ENCODE data around the gene PAGR1.

GRCh38 chr16:29769507-29769906 lies 46.4 kb upstream of the PAGR1 start:
- TF ChIP-seq CTCF (IDR thresholded peaks at IDR 0.05) = no peak
- TF ChIP-seq POLR2A (IDR thresholded peaks at IDR 0.05) = no peak

Data from lower leg skin (tissue), 3 donors.